ENCODE measurements around the gene RFTN1. TPM values are rescaled to one million over a fixed set of nuclear protein-coding genes. Genes with fewer than 3 reads are reported as not detected.

Gene RFTN1
- total and polyA plus RNA-seq, 2 experiments from 2014 or later: 3.3 to 7.2 TPM

DNA sequence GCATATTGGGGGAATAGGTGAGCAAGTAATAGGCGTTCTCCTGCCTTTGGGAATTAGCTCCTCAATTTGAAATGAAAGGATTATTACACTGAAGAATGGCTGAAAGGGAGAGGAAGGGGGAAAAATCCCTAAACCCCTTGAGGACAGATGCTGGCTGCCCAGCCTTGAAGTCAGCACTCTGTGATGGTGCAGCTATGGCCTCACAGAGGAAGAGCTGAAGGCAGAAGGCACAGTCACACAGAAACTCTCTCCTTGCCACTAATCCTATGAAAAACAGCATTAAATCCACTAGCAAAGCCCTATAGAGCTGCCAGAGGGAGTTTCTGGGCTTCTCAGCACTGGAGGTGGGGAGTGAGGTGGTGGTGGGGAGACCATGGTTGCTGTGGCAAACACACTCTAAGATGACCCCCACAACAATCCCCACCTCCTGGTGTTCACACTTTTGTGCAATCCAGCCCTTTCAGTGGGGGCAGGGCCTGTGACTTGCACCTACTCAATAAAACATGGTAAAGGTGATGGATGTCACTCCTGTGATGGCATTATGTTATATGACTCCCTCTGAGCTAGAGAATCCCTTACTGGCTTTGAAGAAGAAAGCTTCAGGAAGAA is 101.2 kb downstream of the RFTN1 start:
- Histone ChIP-seq H4K20me1 (replicated peaks; ENCODE audit: insufficient read depth) (0 out of 2 replicates have a peak, but pooled peaks cover 2% of the 10 kb centered on the region), H3K27ac (ENCODE audit: low read depth) (no peak overlapping the region), H3K4me2 (no peak overlapping the region), H2AFZ (no peak overlapping the region), H3K4me1 (ENCODE audit: insufficient read depth) (peaks cover 7% of the 10 kb centered on the region; the same call in 1 of the 2 replicates), H3K4me3 (no peak overlapping the region), H3F3A (replicated peaks; ENCODE audit: low read depth) (0 out of 2 replicates have a peak, but pooled peaks cover 3% of the 10 kb centered on the region), H3K79me2 (replicated peaks; ENCODE audit: insufficient read depth) (no peaks in the 10 kb centered on the region), H3K27me3 (ENCODE audit: insufficient read depth) (no peaks in the 10 kb centered on the region), H3K9me2 (ENCODE audit: insufficient read depth) (no peaks in the 10 kb centered on the region), H3K36me3 (ENCODE audit: insufficient read depth) (no peaks in the 10 kb centered on the region)
- no peak for ATAC-seq
- H3K36me3 Mint-ChIP-seq (ENCODE audit: low read depth): no peaks in the 10 kb centered on the region
- H3K27me3 Mint-ChIP-seq (ENCODE audit: insufficient read depth, low read depth, poor library complexity): peaks cover 1% of the 10 kb centered on the region
- no peak for TF ChIP-seq CREB1 (CRISPR knock-in tag; IDR thresholded peaks at IDR 0.05; ENCODE audit: low read depth)
- TF ChIP-seq, protein P1, sequence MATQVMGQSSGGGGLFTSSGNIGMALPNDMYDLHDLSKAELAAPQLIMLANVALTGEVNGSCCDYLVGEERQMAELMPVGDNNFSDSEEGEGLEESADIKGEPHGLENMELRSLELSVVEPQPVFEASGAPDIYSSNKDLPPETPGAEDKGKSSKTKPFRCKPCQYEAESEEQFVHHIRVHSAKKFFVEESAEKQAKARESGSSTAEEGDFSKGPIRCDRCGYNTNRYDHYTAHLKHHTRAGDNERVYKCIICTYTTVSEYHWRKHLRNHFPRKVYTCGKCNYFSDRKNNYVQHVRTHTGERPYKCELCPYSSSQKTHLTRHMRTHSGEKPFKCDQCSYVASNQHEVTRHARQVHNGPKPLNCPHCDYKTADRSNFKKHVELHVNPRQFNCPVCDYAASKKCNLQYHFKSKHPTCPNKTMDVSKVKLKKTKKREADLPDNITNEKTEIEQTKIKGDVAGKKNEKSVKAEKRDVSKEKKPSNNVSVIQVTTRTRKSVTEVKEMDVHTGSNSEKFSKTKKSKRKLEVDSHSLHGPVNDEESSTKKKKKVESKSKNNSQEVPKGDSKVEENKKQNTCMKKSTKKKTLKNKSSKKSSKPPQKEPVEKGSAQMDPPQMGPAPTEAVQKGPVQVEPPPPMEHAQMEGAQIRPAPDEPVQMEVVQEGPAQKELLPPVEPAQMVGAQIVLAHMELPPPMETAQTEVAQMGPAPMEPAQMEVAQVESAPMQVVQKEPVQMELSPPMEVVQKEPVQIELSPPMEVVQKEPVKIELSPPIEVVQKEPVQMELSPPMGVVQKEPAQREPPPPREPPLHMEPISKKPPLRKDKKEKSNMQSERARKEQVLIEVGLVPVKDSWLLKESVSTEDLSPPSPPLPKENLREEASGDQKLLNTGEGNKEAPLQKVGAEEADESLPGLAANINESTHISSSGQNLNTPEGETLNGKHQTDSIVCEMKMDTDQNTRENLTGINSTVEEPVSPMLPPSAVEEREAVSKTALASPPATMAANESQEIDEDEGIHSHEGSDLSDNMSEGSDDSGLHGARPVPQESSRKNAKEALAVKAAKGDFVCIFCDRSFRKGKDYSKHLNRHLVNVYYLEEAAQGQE (IDR thresholded peaks at IDR 0.05; ENCODE audit: unreplicated experiment): no peak
- no peak overlapping the region for H3K4me3 Mint-ChIP-seq
- H3K9me3 Mint-ChIP-seq: no peaks in the 10 kb centered on the region
- peaks cover 10% of the 10 kb centered on the region for H3K4me1 Mint-ChIP-seq
- H3K27ac Mint-ChIP-seq: no peak overlapping the region
- DNase-seq (ENCODE audit: low spot score): no peak

DNA sequence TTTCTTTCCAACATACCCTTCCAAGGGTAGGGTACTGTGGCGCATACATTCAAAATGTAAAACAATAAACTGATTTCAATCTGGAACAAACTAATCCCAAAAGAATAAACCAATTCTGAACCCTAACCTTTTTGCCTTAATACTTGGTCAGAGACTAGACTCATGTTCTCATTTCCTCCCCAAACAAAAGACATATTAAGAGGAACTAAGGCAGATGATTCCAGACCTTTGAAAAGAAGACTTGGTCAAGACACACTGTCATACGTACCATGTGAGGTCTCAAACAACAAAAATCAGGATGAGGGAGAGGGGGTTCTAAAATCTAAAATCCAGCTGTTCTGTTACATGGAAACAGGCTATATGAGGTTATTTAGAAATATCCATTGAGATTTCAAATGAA is 102.1 kb downstream of the RFTN1 start:
- H2AFZ ChIP-seq: no peak overlapping the region
- H4K20me1 ChIP-seq (replicated peaks; ENCODE audit: insufficient read depth): 0 out of 2 replicates have a peak, but pooled peaks cover 2% of the 10 kb centered on the region
- DNase-seq (ENCODE audit: low spot score) (no peak), ATAC-seq (no peak)
- no peaks in the 10 kb centered on the region for H3K36me3 Mint-ChIP-seq (ENCODE audit: low read depth)
- no peaks in the 10 kb centered on the region for H3K27me3 ChIP-seq (ENCODE audit: insufficient read depth)
- H3K4me2 ChIP-seq: no peak overlapping the region
- H3K4me1 Mint-ChIP-seq: peaks cover 10% of the 10 kb centered on the region
- H3K27me3 Mint-ChIP-seq (ENCODE audit: insufficient read depth, low read depth, poor library complexity): peaks cover 1% of the 10 kb centered on the region
- no peaks in the 10 kb centered on the region for H3K79me2 ChIP-seq (replicated peaks; ENCODE audit: insufficient read depth)
- H3F3A ChIP-seq (replicated peaks; ENCODE audit: low read depth): 0 out of 2 replicates have a peak, but pooled peaks cover 3% of the 10 kb centered on the region
- H3K9me2 ChIP-seq (ENCODE audit: insufficient read depth): no peaks in the 10 kb centered on the region
- H3K4me3 ChIP-seq: no peak overlapping the region
- no peak overlapping the region for H3K27ac Mint-ChIP-seq
- H3K9me3 Mint-ChIP-seq: no peaks in the 10 kb centered on the region
- H3K27ac ChIP-seq (ENCODE audit: low read depth): no peak overlapping the region
- no peak overlapping the region for H3K4me3 Mint-ChIP-seq
- H3K4me1 ChIP-seq (ENCODE audit: insufficient read depth): peaks cover 7% of the 10 kb centered on the region; the same call in 1 of the 2 replicates
- no peaks in the 10 kb centered on the region for H3K36me3 ChIP-seq (ENCODE audit: insufficient read depth)
- TF ChIP-seq, protein P2, sequence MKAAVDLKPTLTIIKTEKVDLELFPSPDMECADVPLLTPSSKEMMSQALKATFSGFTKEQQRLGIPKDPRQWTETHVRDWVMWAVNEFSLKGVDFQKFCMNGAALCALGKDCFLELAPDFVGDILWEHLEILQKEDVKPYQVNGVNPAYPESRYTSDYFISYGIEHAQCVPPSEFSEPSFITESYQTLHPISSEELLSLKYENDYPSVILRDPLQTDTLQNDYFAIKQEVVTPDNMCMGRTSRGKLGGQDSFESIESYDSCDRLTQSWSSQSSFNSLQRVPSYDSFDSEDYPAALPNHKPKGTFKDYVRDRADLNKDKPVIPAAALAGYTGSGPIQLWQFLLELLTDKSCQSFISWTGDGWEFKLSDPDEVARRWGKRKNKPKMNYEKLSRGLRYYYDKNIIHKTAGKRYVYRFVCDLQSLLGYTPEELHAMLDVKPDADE (IDR thresholded peaks at IDR 0.05): no peak
- TF ChIP-seq JUNB (IDR thresholded peaks at IDR 0.05; ENCODE audit: unreplicated experiment) (no peak), EZH2phosphoT487 (IDR thresholded peaks at IDR 0.05; ENCODE audit: unreplicated experiment) (no peak), ZNF114 (CRISPR knock-in tag; IDR thresholded peaks at IDR 0.05) (no peak), ZNF331 (CRISPR knock-in tag; IDR thresholded peaks at IDR 0.05; ENCODE audit: low read depth) (no peak), NANOG (IDR thresholded peaks at IDR 0.05; ENCODE audit: borderline replicate concordance) (no peak), CREB1 (CRISPR knock-in tag; IDR thresholded peaks at IDR 0.05; ENCODE audit: low read depth) (no peak), STAT1 (IDR thresholded peaks at IDR 0.05; ENCODE audit: unreplicated experiment) (no peak)
- TF ChIP-seq, protein P1 (IDR thresholded peaks at IDR 0.05; ENCODE audit: unreplicated experiment): no peak

Measured in GM23338 (cell line).